Fibroblast of the aortic adventitia (primary cell): Measurements from ENCODE around the gene GPBAR1. TPM values are rescaled to one million over a fixed set of nuclear protein-coding genes. Genes with fewer than 3 reads are reported as not detected.

Experiments used
- DNase-seq: peaks from one replicate; pipeline ENCODE4 v3.0.0-alpha.2; 2010; ENCODE audit warnings: low read depth
- H3K4me3 ChIP-seq: 2 replicates; pipeline ENCODE4 v1.5.1; 2011; ENCODE audit warnings: low read depth, mild to moderate bottlenecking, control low read depth, low read length, moderate library complexity
- CTCF ChIP-seq: IDR thresholded peaks from 2 replicates; pipeline ENCODE4 v1.5.1; 2011; ENCODE audit warnings: mild to moderate bottlenecking, low read length, control low read depth, inconsistent platforms; ENCODE audit not compliant: insufficient read depth
- total RNA-seq: library from RNA; depleted of rRNA; stranded (reverse); fragments of >200 nt; gene quantifications from 2 replicates; pipeline ENCODE4 v1.2.3, GENCODE V29; 2012; ENCODE audit warnings: low replicate concordance

Gene GPBAR1
- total RNA-seq, 1 donor: 0.27 TPM

- H3K4me3 ChIP-seq: no peak overlapping the region
- TF ChIP-seq CTCF: no peak
- no peak for DNase-seq
Measured at GRCh38 chr2:218296847-218297246, 36.0 kb downstream of the GPBAR1 start.

GRCh38 chr2:218298314-218298875 lies 37.6 kb downstream of the GPBAR1 start:
- TF ChIP-seq CTCF: no peak
- H3K4me3 ChIP-seq: no peak overlapping the region
- DNase-seq: no peak

GRCh38 chr2:218300141-218300540 lies 39.3 kb downstream of the GPBAR1 start:
- no peak for TF ChIP-seq CTCF
- DNase-seq: no peak
- H3K4me3 ChIP-seq: no peak overlapping the region

GRCh38 chr2:218301176-218301819 lies 40.5 kb downstream of the GPBAR1 start:
- DNase-seq: peak; percentile 88
- no peak overlapping the region for H3K4me3 ChIP-seq
- peak; percentile 97 for TF ChIP-seq CTCF

GRCh38 chr2:218305383-218305782 lies 44.6 kb downstream of the GPBAR1 start:
- no peak for DNase-seq
- TF ChIP-seq CTCF: no peak
- H3K4me3 ChIP-seq: no peak overlapping the region

GRCh38 chr2:218306184-218306920 lies 45.5 kb downstream of the GPBAR1 start:
- no peak overlapping the region for H3K4me3 ChIP-seq
- no peak for TF ChIP-seq CTCF
- no peak for DNase-seq
